ENCODE measurements around the gene TOP3A. TPM values are rescaled to one million over a fixed set of nuclear protein-coding genes. Genes with fewer than 3 reads are reported as not detected.

TOP3A gene
- total and polyA plus RNA-seq, 8 donors: 24.7 to 65.1 (median 50.7) TPM

DNA sequence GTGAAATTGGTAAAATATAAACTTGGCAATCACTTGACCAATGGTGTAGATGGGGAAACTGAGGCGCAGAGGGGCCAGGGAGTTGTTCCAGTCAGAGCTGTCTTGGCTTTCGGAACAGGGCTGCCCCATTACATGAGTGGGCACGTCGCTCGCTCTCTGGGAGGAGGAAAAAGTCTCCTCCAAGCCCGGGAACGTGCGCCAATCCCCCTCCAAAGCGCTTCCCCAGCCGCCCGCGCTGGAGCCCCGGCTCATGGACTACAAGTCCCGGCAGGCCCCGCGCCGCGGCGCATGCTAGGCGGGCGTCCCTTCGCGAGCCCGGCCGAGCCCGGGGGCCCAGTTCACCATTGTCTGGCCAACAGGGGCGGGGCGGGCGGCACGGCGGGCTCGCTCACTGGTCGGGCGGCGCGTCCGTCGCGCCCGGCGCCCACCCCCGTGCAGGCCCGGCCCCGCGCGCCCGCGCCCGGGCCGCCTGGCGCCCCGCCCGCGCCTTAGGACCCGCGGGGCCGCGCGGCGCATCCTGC lies 89.6 kb downstream of the TOP3A start, which contains the start of gene LLGL1:
Gene LLGL1 (plus strand): TSS at position 515 of the 521 bp plus-strand sequence. CDS start 48 bp downstream, outside the sequence.
- TF ChIP-seq, protein P1, sequence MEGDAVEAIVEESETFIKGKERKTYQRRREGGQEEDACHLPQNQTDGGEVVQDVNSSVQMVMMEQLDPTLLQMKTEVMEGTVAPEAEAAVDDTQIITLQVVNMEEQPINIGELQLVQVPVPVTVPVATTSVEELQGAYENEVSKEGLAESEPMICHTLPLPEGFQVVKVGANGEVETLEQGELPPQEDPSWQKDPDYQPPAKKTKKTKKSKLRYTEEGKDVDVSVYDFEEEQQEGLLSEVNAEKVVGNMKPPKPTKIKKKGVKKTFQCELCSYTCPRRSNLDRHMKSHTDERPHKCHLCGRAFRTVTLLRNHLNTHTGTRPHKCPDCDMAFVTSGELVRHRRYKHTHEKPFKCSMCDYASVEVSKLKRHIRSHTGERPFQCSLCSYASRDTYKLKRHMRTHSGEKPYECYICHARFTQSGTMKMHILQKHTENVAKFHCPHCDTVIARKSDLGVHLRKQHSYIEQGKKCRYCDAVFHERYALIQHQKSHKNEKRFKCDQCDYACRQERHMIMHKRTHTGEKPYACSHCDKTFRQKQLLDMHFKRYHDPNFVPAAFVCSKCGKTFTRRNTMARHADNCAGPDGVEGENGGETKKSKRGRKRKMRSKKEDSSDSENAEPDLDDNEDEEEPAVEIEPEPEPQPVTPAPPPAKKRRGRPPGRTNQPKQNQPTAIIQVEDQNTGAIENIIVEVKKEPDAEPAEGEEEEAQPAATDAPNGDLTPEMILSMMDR (IDR thresholded peaks at IDR 0.05): no peak
- Histone ChIP-seq H3K27me3 (no peaks in the 10 kb centered on the region), H3K9me3 (no peaks in the 10 kb centered on the region), H3K27ac (peak within 1 kb of the TSS in 1 of 2 donors; percentile 23), H3K4me3 (peak within 1 kb of the TSS; percentile 56 to 59), H3K4me1 (peaks cover 7 to 22% of the 10 kb centered on the region in 2 donors), H3K36me3 (no peaks in the 10 kb centered on the region)
- DNase-seq (peak; percentile 95 to 100 (median 96)), ATAC-seq (peak; percentile 99)
- intact Hi-C loops (cut with DNase I): no loop called here

DNA sequence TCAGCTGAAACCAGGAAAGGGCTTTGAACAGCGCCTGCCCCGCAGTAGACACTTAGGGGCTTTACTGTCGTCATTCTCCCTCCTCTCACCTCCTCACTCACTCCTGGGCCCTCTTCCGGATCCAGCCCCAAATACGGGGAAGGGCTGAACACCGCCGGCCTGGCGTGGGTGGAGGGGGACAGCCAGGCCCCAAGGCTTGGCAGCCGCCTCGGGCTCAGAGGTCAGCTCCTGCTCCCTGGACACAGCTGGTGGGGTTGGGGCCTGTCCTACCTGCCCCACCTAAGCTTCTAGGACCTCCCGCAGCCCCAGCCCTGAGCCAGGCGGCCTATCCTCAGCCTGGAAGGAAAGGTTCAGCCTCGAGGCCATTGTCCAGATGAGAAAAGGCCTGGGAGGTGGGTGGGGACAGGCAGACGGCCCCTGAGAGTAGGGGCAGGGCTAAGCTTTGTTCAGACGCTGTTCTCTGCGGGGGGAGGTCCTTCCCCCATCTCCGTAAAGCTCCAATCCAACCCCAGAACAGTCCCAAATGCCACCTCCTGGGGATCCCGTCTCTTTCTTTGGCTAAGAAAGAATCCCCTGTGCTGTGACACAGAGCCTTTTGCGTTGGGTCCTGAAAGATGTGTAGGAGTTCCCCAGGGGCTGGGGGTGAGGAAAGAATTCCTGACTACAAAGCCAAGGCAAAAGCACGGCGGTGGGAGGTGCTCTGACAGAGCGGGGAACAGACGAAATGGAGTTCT lies 90.2 kb downstream of the TOP3A start:
- peaks cover 7 to 22% of the 10 kb centered on the region in 2 donors for H3K4me1 ChIP-seq
- H3K36me3 ChIP-seq: no peaks in the 10 kb centered on the region
- H3K4me3 ChIP-seq: peak overlapping the region; percentile 12 to 59
- ATAC-seq: no peak
- no peaks in the 10 kb centered on the region for H3K9me3 ChIP-seq
- peak in 1 of 4 donors; percentile 40 for DNase-seq
- TF ChIP-seq, protein P1 (IDR thresholded peaks at IDR 0.05): no peak
- H3K27ac ChIP-seq: peak overlapping the region in 1 of 2 donors; percentile 23
- no peaks in the 10 kb centered on the region for H3K27me3 ChIP-seq
- intact Hi-C loops (cut with DNase I): no loop called here

DNA sequence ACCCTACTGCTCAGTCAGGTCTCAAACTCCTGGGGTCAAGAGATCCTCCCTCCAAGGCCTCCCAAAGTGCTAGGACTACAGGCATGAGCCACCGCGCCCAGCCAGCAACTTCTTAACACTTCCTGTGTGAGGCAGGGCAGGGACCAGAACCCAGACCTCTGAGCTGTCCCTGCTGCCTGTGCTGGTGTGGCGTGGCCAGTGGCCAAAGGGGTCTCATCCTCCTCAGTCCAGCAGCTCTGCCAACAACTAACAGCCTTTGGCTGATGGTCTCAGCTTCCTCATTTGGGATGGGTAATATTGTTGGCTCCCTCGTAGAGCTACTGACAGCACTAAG lies 90.8 kb downstream of the TOP3A start:
- H3K4me3 ChIP-seq: no peak overlapping the region
- ATAC-seq (no peak), DNase-seq (no peak)
- TF ChIP-seq, protein P1 (IDR thresholded peaks at IDR 0.05): no peak
- H3K27me3 ChIP-seq: no peaks in the 10 kb centered on the region
- H3K27ac ChIP-seq: no peak overlapping the region
- H3K9me3 ChIP-seq: no peaks in the 10 kb centered on the region
- H3K36me3 ChIP-seq: no peaks in the 10 kb centered on the region
- intact Hi-C loops (cut with DNase I): no loop called here
- H3K4me1 ChIP-seq: peaks cover 7 to 23% of the 10 kb centered on the region in 2 donors

Small RNA genes lying within 50 kb of the gene (microRNA-seq; reads per million reads assigned to microRNA genes)
- gene MIR6778: 0 reads per million in 2 donors

Other genes with a start within 250 kb of the TOP3A start
- gene DRG2, start 227.0 kb downstream of the TOP3A start, total RNA-seq: 10 to 100 TPM; 30.1 to 32.9 TPM
- gene DRG2, start 227.0 kb downstream of the TOP3A start, polyA plus RNA-seq (ENCODE audit: insufficient read length in 6 of 6): 10 to 100 TPM; 38.2 to 48.2 (median 38.4) TPM
- gene MYO15A, start 206.2 kb downstream of the TOP3A start, total RNA-seq: 1 to 10 TPM; 1.3 to 1.6 TPM
- 1 to 10 TPM; 1.7 to 3.2 (median 2.9) TPM for gene MYO15A, start 206.2 kb downstream of the TOP3A start, polyA plus RNA-seq (ENCODE audit: insufficient read length in 6 of 6)
- gene ALKBH5, start 131.2 kb downstream of the TOP3A start, total RNA-seq: 10 to 100 TPM; 87.6 to 99.6 TPM
- 10 to 100 TPM; 53.6 to 68.2 (median 59.8) TPM for gene ALKBH5, start 131.2 kb downstream of the TOP3A start, polyA plus RNA-seq (ENCODE audit: insufficient read length in 6 of 6)
- gene LLGL1, start 89.4 kb downstream of the TOP3A start, total RNA-seq: 10 to 100 TPM; 14.4 to 17.8 TPM
- 10 to 100 TPM; 28.4 to 40.9 (median 36.9) TPM for gene LLGL1, start 89.4 kb downstream of the TOP3A start, polyA plus RNA-seq (ENCODE audit: insufficient read length in 6 of 6)
- 100 to 1,000 TPM; 313 to 381 TPM for gene FLII, start 56.3 kb downstream of the TOP3A start, total RNA-seq
- 100 to 1,000 TPM; 124 to 158 (median 142) TPM for gene FLII, start 56.3 kb downstream of the TOP3A start, polyA plus RNA-seq (ENCODE audit: insufficient read length in 6 of 6)
- 10 to 100 TPM in 1 of 2 donors, 1 to 10 TPM in 1; 9.0 to 16.3 TPM for gene MIEF2, start 54.3 kb downstream of the TOP3A start, total RNA-seq
- 10 to 100 TPM in 4 of 6 donors, 1 to 10 TPM in 2; 8.3 to 12.5 (median 11.1) TPM for gene MIEF2, start 54.3 kb downstream of the TOP3A start, polyA plus RNA-seq (ENCODE audit: insufficient read length in 6 of 6)
- 10 to 100 TPM; 16.7 to 23.4 TPM for gene SMCR8, start 299 bp upstream of the TOP3A start, total RNA-seq
- gene SMCR8, start 299 bp upstream of the TOP3A start, polyA plus RNA-seq (ENCODE audit: insufficient read length in 6 of 6): 10 to 100 TPM; 12.0 to 13.7 (median 13.0) TPM
- gene SHMT1, start 48.6 kb upstream of the TOP3A start, total RNA-seq: 10 to 100 TPM; 38.1 to 45.3 TPM
- 10 to 100 TPM; 23.3 to 27.8 (median 26.1) TPM for gene SHMT1, start 48.6 kb upstream of the TOP3A start, polyA plus RNA-seq (ENCODE audit: insufficient read length in 6 of 6)
- 1 to 10 TPM; 2.3 to 3.1 TPM for gene EVPLL, start 62.8 kb upstream of the TOP3A start, total RNA-seq
- 1 to 10 TPM in 1 of 6 donors, under 1 TPM in 5; 0.26 to 1.3 (median 0.74) TPM for gene EVPLL, start 62.8 kb upstream of the TOP3A start, polyA plus RNA-seq (ENCODE audit: insufficient read length in 6 of 6)
- under 1 TPM in 1 of 2 donors, not detected in 1; 0.45 TPM for gene LGALS9C, start 161.8 kb upstream of the TOP3A start, total RNA-seq
- under 1 TPM in 2 of 6 donors, not detected in 4; 0.13 to 0.17 TPM for gene LGALS9C, start 161.8 kb upstream of the TOP3A start, polyA plus RNA-seq (ENCODE audit: insufficient read length in 6 of 6)

All from left lung (tissue), 10 donors.